Choroid plexus epithelial cell (primary cell): ENCODE results near the gene UNC93A.
"Not testable (repeated sequence)": the region's sequence is repeated elsewhere in the genome, so short reads cannot be mapped to it uniquely, and the experiment has no call there.

Experiments used
- DNase-seq: peaks from one replicate; pipeline ENCODE4 v3.0.0-alpha.2; 2010; ENCODE audit warnings: low read depth
- H3K4me3 ChIP-seq: 2 replicates; pipeline ENCODE4 v1.5.1; 2011; ENCODE audit warnings: low read depth, mild to moderate bottlenecking, control low read depth, low read length, moderate library complexity
- TF ChIP-seq, protein P1 (sequence below): conservative IDR thresholded peaks from 2 replicates; pipeline ENCODE4 v1.5.1; 2011; ENCODE audit warnings: low read depth, mild to moderate bottlenecking, control low read depth, inconsistent platforms, low read length, moderate library complexity

UNC93A gene

DNA sequence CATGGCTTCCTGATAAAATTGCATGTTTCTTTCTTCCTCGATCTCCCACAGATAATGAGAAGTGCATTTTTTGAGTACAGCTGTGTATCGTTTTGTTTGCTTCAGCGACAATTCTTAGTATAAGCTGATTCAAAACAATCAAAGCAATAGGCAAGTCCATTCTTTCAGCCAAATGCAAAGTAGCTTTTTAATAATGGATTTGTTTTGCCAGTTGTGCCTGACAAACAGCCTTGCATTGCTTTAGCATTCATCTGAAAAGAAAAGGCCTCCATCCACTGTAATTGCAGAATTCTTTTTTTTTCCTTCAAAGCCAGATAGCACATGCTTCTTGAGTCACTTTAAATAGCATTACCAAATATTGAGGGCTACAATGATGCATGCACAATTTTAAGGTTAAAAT is 65.8 kb downstream of the UNC93A start:
- TF ChIP-seq, protein P1, sequence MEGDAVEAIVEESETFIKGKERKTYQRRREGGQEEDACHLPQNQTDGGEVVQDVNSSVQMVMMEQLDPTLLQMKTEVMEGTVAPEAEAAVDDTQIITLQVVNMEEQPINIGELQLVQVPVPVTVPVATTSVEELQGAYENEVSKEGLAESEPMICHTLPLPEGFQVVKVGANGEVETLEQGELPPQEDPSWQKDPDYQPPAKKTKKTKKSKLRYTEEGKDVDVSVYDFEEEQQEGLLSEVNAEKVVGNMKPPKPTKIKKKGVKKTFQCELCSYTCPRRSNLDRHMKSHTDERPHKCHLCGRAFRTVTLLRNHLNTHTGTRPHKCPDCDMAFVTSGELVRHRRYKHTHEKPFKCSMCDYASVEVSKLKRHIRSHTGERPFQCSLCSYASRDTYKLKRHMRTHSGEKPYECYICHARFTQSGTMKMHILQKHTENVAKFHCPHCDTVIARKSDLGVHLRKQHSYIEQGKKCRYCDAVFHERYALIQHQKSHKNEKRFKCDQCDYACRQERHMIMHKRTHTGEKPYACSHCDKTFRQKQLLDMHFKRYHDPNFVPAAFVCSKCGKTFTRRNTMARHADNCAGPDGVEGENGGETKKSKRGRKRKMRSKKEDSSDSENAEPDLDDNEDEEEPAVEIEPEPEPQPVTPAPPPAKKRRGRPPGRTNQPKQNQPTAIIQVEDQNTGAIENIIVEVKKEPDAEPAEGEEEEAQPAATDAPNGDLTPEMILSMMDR, result no peak
- no peak for DNase-seq
- H3K4me3 ChIP-seq, result no peak overlapping the region

DNA sequence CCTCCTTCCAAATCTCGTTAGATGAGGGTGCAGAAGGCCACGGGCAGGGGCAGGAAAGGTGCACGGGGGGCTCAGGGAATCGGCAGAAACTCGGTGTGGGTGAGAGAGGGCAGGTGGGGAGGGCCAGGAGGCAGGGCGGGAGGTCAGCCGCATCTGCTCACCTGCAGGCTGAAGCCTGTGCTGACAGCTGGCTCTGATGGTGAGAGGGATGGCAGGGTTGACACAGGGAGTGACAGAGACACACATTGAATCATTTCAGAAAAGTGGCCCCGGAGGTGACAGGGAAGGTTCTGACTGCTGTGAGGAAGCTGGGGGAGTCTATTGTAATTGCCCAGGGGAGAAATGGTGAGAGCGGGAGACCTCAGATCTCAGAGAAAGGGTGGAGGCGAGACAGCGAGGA is 67.3 kb downstream of the UNC93A start:
- DNase-seq, H3K4me3 ChIP-seq: not testable (repeated sequence)

DNA sequence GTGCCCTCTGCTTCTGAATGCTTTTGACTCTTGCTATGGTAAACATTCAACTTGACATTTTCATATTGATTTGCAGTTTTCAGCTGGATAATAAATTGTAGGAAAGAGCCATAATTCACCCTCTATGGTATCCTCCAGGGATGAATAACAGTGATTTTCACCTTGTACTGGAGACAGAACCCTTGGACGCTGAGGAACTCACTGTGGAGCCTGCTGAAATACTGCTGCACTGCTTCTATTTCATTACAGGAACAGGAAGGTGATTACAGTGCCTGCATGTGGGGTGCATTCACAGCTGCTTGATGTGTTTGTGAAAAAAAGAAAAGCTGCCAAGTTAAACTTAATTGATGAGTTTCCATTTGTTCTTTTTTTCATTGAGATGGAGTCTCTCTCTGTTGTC is 70.1 kb downstream of the UNC93A start:
- H3K4me3 ChIP-seq, DNase-seq: not testable (repeated sequence)
